ENCODE results near the gene HIPK1. TPM values are rescaled to one million over a fixed set of nuclear protein-coding genes. Genes with fewer than 3 reads are reported as not detected.

HIPK1 gene
- 29.0 and 30.2 TPM in 2 replicates for total RNA-seq

DNA sequence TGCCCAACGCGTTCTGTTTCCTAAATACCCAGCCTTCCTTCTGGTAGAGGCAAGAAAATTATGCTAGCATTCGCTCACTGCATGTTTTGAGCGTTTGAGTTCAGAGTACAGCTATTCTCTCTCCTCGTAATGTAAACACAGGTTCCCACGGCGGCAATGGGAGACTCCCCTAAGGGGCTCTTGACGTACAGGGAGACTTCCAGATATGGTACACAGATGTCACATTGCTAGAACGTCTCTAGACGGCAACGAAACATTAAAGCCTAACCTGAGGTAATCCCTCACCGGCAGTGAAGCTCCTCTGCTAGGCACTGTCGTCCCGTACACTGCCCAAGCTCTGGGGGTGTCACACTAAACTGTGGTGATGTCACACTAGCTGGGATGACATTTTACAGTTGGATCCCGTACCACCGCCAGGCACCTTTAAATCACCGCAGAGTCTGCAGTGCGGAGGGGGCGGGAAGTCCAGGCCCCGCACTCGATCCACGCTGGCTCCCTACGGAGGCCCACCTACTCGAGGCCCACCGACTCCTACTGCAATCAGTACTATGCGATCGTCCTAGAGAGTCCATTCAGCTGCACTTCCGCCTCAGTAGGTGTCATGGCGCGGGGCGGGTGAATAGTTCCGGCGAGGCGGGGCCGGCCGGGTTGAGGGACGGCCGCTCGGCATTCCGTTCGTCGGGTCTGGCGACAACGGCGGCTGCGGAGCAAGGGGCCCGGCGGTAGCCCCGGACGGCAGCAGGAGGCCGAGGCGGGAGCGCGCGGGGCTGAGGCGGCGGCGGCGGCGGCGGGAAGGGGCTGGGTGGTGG, at the start of gene HIPK1:
Gene HIPK1, plus strand, starts transcription at position 384 of the 809 bp plus-strand sequence.

DNA sequence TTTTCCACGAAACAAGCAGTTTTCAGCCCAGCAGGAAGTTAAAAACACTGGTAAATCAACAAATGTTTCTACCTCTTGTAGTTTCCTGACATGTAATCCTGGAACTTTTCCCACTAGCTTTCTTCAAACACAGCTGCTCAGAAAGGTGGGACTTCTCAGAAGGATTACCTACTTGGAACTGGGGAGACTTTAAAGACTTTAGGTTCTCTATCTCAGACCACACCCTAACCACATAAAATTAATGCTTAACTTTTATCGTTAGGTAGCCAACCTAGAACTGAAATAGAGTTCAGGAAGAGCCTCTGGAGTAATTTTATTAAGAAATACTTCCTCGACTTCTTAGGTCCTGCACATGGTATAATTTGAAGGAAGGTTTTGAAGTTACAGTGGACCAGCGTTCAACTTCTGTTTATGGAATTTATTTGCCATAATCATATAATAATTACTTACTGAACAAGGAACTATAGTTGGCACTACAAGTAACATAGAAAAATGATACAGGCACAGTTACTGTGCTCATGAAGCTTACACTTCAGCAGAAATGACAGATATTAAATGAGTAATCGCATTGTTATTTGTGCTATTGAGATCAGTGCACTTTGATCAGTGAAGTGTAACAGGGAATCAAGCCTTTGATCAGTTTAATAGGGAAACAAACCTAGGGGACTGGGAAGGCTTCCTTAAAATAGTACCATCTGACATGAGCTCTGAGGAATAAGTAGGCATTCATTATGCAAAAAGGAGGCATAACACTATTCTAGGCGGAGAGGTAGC, 41.5 kb upstream of the HIPK1 start, which contains the start of gene BCL2L15:
Gene BCL2L15, minus strand, starts transcription at position 180 of the 774 bp plus-strand sequence. CDS start 206 bp downstream, outside the sequence.

DNA sequence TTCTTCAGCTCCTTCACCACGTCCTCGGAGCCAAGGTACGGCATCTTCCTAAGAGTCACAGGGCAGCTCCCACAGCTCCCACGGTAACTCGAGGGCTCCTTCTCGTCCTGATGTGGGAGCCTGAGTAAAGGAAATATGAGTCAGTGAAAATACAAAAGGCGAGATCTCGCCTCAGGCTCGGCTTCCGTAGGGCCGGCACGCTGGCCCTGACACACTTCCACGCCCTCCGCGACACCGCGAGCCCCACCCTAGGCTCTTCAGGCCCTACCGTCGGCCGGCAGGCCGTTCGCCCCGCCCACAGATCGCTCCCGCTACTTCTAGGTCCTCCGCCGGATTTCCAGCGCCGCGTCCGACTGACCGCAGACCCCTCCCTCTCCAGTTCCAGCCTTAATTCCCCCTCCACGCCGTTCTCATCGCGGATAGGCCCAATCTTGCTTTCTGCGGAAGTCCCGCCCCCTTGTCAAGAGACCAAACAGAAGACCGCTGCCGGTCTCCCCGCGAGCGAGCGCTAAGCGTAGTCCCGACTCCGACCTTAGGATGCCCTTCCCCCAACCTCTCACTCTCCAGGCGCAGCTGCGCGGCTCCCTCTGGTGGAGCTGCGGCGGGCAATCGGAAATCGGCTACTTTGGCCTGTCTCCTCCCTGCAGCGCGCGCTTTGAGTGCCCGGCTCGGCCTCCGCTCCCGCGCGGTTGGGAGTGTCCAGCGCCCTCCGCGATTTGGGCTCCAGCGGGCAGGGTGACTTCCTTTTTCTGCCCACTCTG, 24.3 kb upstream of the HIPK1 start, which contains the start of the genes AP4B1 and DCLRE1B:
Gene AP4B1, minus strand, starts transcription at position 126 of the 761 bp plus-strand sequence. Its CDS starts 82 bp downstream, at position 44.
Gene DCLRE1B, plus strand, starts transcription at position 653 of the 761 bp plus-strand sequence. CDS start 261 bp downstream, outside the sequence.

DNA sequence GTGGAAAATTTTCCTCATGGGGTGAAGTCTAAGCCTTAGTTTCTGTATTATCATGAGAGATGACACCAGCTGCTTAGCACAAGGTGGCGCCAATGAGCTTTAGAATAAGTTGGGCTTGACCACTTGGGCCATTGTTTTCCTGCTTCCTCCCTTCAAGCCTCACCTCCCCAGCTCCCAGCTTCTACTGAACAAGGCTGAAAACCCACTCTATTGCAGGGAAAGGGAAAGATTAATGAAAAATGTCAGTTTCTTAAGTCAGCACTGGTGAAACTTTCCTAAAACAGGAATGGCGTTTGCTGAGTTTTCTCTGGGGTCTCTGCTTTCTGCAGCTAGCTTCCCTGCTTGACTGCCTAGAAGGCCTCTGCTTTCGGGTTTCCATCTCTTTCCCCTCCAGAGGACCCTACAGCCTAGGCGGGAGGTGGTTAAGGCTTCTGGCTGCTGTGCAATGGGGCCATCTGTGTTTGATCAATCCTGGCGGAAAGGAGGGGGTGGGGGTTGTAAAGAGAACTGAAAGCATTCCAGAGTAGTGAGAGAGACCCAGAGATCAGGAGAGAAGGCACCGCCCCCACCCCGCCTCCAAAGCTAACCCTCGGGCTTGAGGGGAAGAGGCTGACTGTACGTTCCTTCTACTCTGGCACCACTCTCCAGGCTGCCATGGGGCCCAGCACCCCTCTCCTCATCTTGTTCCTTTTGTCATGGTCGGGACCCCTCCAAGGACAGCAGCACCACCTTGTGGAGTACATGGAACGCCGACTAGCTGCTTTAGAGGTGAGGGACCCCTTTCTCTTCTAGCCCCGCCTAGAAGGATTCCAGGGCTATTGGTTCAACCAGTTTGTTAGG, 50.0 kb downstream of the HIPK1 start, which contains the start of gene OLFML3:
Gene OLFML3, plus strand, starts transcription at position 612 of the 840 bp plus-strand sequence. Its CDS starts 43 bp downstream, at position 655.

Other genes with a start within 250 kb of the HIPK1 start
- 42.8 and 43.5 TPM in 2 replicates for gene PHTF1, start 169.8 kb upstream of the HIPK1 start, total RNA-seq
- 16.3 and 19.2 TPM in 2 replicates for gene RSBN1, start 116.8 kb upstream of the HIPK1 start, total RNA-seq
- gene PTPN22, start 57.6 kb upstream of the HIPK1 start, total RNA-seq, result 5.5 and 8.6 TPM in 2 replicates
- gene BCL2L15, start 41.7 kb upstream of the HIPK1 start, total RNA-seq, result 0.22 and 0.39 TPM in 2 replicates
- 20.5 and 21.1 TPM in 2 replicates for gene AP4B1, start 24.5 kb upstream of the HIPK1 start, total RNA-seq
- gene DCLRE1B, start 24.0 kb upstream of the HIPK1 start, total RNA-seq, result 4.7 and 5.2 TPM in 2 replicates
- gene OLFML3, start 50.1 kb downstream of the HIPK1 start, total RNA-seq, result 86.6 and 104 TPM in 2 replicates
- gene SYT6, start 224.5 kb downstream of the HIPK1 start, total RNA-seq, result not detected in 2 replicates

Measured in articular chondrocyte of knee joint (primary cell).